C4-2B (cell line): Measurements from ENCODE around the gene USP35.

Source experiments
- ZFX ChIP-seq: fragments of 450-650 bp; IDR thresholded peaks from 2 replicates; pipeline ENCODE4 v1.6.1; 2017
- TF ChIP-seq, protein P1 (sequence below): fragments of 450-650 bp; conservative IDR thresholded peaks from 2 replicates; pipeline ENCODE4 v1.5.1; 2017; ENCODE audit warnings: mild to moderate bottlenecking

DNA sequence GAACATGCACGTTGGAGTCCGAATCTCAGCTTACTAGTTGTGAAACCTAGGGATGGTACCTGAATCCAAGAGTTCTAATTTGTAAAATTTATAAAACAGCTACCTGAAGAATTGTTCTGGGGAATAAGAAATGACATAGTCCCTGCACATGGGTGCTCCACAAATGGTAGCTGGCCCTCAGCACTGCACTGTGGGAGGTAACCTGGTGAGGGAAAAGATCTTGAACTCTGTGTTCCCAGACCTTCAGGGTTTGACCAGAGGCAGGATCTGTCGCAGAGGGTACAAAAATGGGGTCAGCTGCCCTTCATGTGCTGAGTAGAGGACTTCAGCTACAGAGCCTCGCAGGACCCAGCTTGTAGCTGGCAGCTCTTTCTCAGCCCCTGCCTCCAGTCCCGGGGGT is 73.5 kb downstream of the USP35 start:
- TF ChIP-seq, protein P1, sequence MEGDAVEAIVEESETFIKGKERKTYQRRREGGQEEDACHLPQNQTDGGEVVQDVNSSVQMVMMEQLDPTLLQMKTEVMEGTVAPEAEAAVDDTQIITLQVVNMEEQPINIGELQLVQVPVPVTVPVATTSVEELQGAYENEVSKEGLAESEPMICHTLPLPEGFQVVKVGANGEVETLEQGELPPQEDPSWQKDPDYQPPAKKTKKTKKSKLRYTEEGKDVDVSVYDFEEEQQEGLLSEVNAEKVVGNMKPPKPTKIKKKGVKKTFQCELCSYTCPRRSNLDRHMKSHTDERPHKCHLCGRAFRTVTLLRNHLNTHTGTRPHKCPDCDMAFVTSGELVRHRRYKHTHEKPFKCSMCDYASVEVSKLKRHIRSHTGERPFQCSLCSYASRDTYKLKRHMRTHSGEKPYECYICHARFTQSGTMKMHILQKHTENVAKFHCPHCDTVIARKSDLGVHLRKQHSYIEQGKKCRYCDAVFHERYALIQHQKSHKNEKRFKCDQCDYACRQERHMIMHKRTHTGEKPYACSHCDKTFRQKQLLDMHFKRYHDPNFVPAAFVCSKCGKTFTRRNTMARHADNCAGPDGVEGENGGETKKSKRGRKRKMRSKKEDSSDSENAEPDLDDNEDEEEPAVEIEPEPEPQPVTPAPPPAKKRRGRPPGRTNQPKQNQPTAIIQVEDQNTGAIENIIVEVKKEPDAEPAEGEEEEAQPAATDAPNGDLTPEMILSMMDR: no peak
- no peak for TF ChIP-seq ZFX
